Cardiac septum (tissue), 1 donor: ENCODE results near the gene TAS1R3. TPM values are rescaled to one million over a fixed set of nuclear protein-coding genes. Genes with fewer than 3 reads are reported as not detected.

Source experiments
- DNase-seq: peaks from one replicate; pipeline ENCODE4 v3.0.0-alpha.2; 2020; ENCODE audit warnings: low spot score
- intact Hi-C: fragments of 100-400 bp; cut with DNase I; formaldehyde crosslinking; loops from one replicate; pipeline ENCODE4 v1.14.0; 2022
- total RNA-seq: library from RNA; stranded (reverse); fragmentation: NEBNext Ultra II Directional; extraction: Animal tissue kit (Norgen Biotek cat#: 25700); gene quantifications from one replicate; pipeline ENCODE4 v1.2.1, GENCODE V29; 2021
- donor health status: DM: no; HTN: no; CAD: no.

The TAS1R3 gene
- total RNA-seq, 1 donor from 2014 or later, result 0.62 TPM

- intact Hi-C loops, result no loop called here
- no peak for DNase-seq
Observed at GRCh38 chr1:1332774-1333480, 1.8 kb downstream of the TAS1R3 start.

GRCh38 chr1:1333551-1334241 lies 2.6 kb downstream of the TAS1R3 start:
- DNase-seq, result no peak
- intact Hi-C loops, result no loop called here

DNA sequence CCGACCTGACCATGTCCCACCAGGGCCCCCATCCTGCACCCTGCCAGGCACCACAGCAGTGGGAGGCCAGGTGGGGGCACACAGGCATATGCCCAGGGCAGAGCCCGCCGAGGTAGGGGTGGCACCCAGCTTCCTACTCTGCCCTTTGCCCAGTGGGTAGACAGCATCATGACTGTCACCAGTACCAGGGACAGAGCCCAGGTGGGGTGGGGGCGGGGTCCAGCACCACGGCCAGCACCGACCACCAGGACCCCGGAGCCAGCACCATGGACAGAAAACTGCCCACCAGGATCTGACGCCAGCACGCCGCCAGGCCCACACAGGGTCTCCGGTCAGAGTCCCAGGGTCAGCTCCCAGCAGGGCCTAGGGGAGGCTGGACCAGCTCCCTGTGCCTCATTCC lies 3.8 kb downstream of the TAS1R3 start:
- intact Hi-C loops, result no loop called here
- DNase-seq, result no peak

DNA sequence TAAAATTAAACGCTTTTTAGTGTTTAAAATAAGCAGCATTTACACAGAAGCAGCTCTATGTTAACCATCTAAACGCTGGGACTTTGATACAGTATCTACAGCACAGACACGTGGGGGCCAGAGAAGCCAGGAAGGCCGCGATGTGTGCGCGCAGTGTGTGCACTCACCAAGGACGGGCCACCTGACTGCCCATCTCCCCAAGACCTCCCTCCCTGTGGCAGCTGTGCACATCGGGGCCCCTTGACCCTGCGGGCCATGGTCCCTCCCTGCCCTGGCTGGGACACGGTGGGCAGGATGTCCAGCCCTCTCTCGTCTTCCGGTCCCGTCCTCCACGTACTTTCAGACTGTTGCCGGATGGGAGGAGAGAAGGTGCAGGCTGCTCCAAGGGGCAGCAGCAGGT lies 4.2 kb downstream of the TAS1R3 start:
- DNase-seq, result no peak
- intact Hi-C loops, result no loop called here

DNA sequence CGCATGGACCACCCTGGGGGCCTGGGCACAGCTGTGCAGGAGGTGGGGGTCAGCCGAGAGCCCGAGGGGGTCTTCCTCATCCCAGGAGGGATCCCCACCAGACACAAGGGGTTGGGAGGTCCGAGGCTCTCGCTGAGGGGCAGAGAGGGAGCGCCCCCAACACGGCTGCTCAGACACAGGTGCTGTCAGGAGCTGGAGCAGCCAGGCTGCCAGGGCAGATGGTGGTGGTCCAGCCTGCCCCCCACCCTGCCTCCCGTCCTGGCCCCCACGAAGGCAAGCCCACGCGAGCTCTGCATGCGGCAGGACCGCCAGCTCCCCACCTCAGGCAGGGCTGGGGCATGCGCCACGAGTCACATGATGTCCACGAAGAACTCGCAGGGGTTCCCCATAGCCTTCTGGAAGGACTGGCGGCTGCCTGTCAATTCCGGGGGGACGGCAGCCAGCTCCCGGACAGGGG lies 4.7 kb downstream of the TAS1R3 start:
- no peak for DNase-seq

GRCh38 chr1:1336446-1336845 lies 5.4 kb downstream of the TAS1R3 start:
- intact Hi-C loops, result no loop called here
- no peak for DNase-seq

More for the DNA sequence above, 4.7 kb downstream of the TAS1R3 start:
- intact Hi-C loops, result no loop called here

GRCh38 chr1:1336931-1337792 lies 6.1 kb downstream of the TAS1R3 start:
- no peak for DNase-seq
- intact Hi-C loops, result no loop called here

DNA sequence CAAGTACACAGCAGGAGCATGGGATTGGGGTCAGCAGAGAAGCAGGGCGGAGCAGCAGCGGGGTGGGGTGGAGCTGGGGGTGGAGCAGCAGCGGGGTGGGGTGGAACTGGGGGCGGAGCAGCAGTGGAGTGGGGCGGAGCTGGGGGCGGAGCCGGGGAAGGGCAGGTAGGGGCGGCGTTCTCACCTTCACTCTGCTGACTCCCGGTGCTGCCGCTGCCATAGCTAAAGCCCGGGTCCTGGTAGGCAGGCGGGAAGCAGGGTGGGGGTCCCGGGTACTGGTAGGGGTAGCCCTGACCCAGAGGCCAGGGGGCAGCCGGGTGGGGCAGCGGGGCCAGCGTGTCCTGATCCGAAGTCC lies 6.7 kb downstream of the TAS1R3 start:
- DNase-seq, result no peak

GRCh38 chr1:1338278-1338677 lies 7.2 kb downstream of the TAS1R3 start:
- DNase-seq, result no peak
- intact Hi-C loops, result no loop called here

More for the DNA sequence above, 6.7 kb downstream of the TAS1R3 start:
- intact Hi-C loops, result no loop called here

DNA sequence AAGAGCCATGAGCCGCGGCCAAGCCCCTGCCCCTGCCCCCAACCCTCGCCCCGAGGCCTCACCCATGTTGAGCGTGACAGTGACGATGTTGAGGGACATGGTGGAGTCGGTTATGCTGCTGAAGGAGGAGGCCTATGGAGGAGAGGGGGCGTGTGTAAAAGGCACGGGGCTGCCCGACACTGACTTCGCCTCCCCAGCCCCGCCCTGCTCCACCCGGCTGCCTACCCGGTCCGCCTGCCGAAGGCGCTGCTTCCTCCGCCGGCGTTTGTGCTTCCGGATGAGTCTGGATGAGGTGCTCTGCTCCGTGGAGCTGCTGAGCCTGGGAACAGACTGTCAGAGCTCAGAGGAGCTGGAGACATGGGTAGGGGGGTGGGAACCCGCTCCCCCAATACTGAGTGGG lies 9.1 kb downstream of the TAS1R3 start:
- intact Hi-C loops, result no loop called here
- DNase-seq, result no peak

DNA sequence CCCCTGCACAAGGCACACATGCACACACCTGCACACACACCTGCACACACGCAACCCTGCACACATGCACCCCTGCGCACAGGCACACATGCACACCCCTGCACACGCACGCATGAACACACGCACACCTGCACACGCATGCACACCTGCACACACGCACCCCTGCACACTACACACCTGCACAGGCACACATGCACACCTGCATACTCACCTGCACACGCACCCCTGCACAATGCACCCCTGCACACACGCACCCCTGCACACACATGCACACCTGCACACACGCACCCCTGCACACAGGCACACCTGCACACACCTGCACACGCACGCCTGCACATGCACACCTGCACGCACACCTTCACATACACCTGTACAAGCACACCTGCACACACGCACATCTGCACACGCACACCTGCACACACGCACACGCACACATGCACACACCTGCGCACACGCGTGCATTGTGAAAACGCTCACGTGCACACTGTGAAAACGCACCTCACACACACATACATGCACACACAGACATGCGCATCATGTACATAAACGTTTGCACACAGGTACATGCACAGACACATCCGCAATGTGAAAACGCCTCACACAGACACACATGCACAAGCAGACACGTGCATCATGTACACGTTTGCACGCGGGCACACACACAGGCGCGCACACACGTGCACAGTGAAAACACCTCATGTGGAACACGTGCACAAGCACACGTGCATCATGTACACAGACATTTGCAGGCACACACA lies 9.9 kb downstream of the TAS1R3 start:
- DNase-seq, result no peak
- intact Hi-C loops, result no loop called here

DNA sequence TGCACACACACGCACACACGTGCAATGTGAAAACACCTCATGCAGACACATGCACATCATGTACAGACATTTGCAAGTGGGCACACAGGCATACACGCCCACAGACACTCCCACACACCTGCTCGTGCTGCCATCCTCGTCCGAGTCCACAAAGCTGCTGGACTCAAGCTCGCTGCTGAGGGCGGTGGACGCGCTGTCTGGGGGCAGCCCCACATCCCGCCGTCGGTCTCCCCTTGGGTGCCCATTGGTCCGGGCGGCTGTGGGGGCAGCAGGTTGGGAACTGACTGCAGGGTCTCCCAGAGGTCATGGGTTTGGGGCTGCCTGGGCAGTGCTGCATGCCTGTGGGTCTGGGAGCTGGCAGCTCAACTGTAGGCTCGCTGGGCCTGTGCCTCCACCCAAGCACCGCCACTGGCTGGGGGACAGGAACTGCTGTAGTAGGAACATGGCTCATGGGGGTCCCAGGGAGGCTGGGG lies 10.5 kb downstream of the TAS1R3 start:
- intact Hi-C loops, result no loop called here
- DNase-seq, result no peak

DNA sequence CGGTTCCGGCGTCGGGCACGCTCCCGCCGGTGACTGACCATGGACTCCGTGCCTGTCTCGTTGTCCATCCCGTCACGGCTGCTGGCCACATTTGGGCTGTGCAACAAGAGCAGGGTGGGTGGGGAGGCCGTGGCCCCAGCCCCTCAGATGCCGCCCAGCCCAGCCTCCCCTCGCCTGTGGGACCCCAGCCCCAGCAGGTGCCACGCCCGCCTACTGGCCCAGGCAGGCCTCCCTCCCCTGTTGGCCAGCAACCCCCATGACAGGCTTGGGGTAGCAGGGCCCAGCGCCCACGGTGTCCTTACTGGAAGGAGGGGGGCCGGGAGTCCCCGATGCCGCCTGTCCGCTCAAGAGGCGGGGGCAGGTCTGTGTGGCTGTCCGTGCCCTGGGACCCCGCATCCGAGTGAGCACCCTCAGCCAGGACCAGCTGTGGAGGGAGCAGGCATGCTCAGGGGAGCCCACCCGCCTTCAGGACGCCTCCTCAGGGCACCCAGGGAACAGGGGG lies 11.0 kb downstream of the TAS1R3 start:
- DNase-seq, result no peak
- intact Hi-C loops, result no loop called here

- DNase-seq, result no peak
- intact Hi-C loops, result no loop called here
Observed at GRCh38 chr1:1342584-1343115, 11.6 kb downstream of the TAS1R3 start.

GRCh38 chr1:1343811-1344421 lies 12.8 kb downstream of the TAS1R3 start:
- DNase-seq, result no peak
- intact Hi-C loops, result no loop called here

- no peak for DNase-seq
- intact Hi-C loops, result no loop called here
Observed at GRCh38 chr1:1344655-1345361, 13.7 kb downstream of the TAS1R3 start.

GRCh38 chr1:1345384-1345783 lies 14.3 kb downstream of the TAS1R3 start:
- no peak for DNase-seq
- intact Hi-C loops, result no loop called here

- intact Hi-C loops, result loop anchor here (2.0 kb wide), 1 partner anchor 21 kb away; the partner anchor contains the start of genes CPTP and INTS11
- no peak for DNase-seq
Observed at GRCh38 chr1:1345860-1346500, 14.9 kb downstream of the TAS1R3 start.
